Fibroblast of villous mesenchyme (primary cell): ENCODE results near the gene KIF6. TPM values are rescaled to one million over a fixed set of nuclear protein-coding genes. Genes with fewer than 3 reads are reported as not detected.

Experiments
- DNase-seq: peaks from one replicate; pipeline ENCODE4 v3.0.0-alpha.2; 2010; ENCODE audit warnings: low read depth
- H3K4me3 ChIP-seq: 2 replicates; pipeline ENCODE4 v1.5.1; 2011; ENCODE audit warnings: low read depth, mild to moderate bottlenecking, low read length
- total RNA-seq: library from RNA; depleted of rRNA; stranded (reverse); fragments of >200 nt; gene quantifications from 2 replicates; pipeline ENCODE4 v1.2.3, GENCODE V29; 2012
- TF ChIP-seq, protein P1 (sequence below): IDR thresholded peaks from 2 replicates; pipeline ENCODE4 v1.5.1; 2012; ENCODE audit warnings: low read depth, mild to moderate bottlenecking, low read length; ENCODE audit not compliant: insufficient read depth

The KIF6 gene
- total RNA-seq, 1 donor = 0.43 TPM

DNA sequence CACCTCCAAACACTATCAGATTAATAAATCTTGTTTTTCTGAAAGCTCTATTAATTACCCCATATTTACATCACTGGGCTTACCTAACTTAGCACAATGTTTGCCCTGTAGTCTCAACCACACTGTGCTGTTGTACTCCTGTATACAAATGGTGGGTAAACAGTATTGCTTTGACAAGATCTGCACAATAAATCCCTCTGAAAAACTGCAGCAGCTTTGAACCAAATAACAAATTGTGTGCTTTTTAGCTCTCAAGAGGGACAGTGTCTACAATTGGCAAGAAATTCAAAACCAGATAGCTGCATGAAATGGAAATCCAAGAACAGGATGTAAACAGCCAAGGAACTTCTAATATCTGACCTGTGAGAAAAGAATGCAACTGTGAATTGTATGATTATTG, 10.4 kb downstream of the KIF6 start:
- no peak for DNase-seq
- no peak overlapping the region for H3K4me3 ChIP-seq
- TF ChIP-seq, protein P1, sequence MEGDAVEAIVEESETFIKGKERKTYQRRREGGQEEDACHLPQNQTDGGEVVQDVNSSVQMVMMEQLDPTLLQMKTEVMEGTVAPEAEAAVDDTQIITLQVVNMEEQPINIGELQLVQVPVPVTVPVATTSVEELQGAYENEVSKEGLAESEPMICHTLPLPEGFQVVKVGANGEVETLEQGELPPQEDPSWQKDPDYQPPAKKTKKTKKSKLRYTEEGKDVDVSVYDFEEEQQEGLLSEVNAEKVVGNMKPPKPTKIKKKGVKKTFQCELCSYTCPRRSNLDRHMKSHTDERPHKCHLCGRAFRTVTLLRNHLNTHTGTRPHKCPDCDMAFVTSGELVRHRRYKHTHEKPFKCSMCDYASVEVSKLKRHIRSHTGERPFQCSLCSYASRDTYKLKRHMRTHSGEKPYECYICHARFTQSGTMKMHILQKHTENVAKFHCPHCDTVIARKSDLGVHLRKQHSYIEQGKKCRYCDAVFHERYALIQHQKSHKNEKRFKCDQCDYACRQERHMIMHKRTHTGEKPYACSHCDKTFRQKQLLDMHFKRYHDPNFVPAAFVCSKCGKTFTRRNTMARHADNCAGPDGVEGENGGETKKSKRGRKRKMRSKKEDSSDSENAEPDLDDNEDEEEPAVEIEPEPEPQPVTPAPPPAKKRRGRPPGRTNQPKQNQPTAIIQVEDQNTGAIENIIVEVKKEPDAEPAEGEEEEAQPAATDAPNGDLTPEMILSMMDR = no peak

DNA sequence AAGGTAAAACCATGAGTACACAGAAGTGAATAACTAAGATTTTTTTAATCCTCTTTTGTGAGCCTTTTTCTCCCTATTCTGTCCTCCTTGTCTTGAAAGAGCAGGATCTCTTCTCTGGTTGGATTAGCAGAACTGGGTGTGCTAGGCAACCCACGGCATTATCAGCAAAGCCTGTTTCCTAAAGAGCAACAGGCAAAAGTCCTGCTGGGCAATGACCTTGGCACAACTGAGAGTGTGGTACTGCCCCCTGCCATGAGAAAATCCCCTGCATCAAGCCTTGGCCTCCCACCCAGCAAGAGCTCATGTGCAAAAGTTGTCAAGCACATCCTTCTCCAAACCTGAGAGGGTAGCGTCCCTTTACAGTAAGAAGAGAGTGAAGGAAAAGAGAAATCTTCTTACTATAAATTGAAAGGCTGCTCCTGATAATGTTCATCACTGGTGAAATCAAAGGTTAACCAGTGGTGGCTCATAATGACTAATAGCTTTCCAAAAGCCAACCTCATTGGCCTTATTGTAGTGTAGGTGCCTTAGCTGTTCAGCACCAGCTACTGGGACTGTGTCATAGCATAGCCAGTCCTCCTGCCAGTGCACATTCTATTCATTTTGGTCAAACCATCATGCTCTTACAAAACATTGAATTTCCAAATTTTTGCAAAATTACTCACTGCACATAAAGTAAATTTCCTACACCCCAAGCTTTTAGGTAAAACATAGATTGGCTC, 17.1 kb downstream of the KIF6 start:
- TF ChIP-seq, protein P1 = no peak
- no peak overlapping the region for H3K4me3 ChIP-seq
- no peak for DNase-seq

DNA sequence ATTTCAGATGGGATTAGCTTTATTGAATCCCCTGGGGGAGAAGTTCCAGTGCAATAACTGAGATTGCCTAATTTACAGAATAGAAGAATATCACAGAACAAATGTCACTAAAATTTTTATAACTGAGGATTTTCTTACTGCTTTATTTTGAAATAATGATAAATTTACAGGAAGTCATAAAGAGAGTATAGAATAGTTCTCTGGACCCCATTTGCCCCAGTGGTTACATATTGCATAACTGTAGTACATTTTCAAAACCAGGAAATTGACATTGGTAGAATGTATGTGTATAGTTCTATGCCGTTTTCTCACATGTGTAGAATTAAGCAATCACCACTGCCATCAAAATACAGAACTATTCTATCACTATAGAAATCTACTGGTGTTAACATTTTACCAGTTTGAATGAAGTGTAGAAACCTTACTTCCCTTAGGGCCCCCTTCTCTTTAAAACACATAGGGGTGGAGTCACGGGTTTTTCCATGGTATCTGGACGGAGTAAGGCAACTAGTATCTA, 18.3 kb downstream of the KIF6 start:
- TF ChIP-seq, protein P1 = no peak
- no peak overlapping the region for H3K4me3 ChIP-seq
- DNase-seq = no peak

DNA sequence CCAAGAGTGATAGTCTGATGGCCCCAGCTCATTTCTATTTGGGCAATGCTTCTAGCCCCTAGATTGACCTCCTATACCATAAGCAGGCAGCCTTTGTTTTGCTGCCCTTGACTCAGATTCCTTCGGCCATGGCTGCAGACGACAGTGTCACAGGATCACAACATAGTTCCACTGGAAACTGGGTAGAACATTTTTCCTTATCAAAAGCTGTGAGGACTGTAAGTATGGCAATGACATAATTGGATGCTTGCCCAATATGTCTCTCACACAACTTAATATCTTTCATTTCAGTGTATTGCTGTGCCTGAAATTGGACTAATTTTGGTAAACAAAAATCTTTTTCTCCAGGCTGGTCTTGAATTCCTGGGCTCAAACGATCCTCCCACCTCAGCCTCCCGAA, 22.9 kb downstream of the KIF6 start:
- H3K4me3 ChIP-seq = no peak overlapping the region
- TF ChIP-seq, protein P1 = no peak
- DNase-seq = no peak

DNA sequence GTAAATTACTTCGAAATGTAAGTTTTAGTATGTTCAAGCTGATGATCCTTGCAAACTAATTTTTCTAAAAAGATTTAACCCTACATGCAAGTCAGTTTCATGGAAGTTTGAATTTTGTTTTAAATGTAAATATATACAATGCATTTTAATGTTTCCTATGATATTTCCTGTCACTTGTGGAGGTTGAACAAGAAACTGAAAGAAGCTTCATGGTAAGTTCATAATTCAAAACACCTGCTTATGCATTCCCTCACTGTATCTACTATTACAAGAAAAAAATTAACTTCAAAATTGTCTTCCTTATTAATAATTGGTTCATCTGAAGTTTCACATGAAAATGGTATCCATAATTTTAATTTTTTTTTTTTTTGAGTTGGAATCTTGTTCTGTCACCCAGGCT, 24.8 kb downstream of the KIF6 start:
- DNase-seq = no peak

DNA sequence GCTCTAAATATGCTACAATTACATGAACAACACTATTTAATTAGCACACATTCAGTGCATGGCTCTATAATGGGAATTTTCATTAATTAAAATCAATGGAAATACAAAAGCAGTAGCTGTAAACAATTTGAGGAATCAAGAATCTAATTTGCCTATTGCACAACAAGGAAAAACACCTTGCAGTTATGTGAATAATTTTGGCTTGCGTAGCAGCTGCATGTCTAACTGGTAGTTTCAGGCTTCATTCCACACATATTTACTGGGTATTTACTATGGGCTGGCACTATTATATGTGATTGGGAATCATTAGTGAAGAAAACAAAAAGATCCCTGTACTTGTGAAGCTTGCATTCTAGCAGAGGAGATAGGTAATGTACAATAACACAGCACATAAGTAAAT, 26.4 kb downstream of the KIF6 start:
- DNase-seq = no peak
- no peak overlapping the region for H3K4me3 ChIP-seq
- TF ChIP-seq, protein P1 = no peak

More for the DNA sequence above, 24.8 kb downstream of the KIF6 start:
- no peak overlapping the region for H3K4me3 ChIP-seq
- TF ChIP-seq, protein P1 = no peak
